ENCODE results near the gene ACVR1. TPM values are rescaled to one million over a fixed set of nuclear protein-coding genes. Genes with fewer than 3 reads are reported as not detected.

Gene ACVR1
- total and polyA plus RNA-seq, 2 experiments from 2014 or later, result 8.9 to 21.5 TPM

DNA sequence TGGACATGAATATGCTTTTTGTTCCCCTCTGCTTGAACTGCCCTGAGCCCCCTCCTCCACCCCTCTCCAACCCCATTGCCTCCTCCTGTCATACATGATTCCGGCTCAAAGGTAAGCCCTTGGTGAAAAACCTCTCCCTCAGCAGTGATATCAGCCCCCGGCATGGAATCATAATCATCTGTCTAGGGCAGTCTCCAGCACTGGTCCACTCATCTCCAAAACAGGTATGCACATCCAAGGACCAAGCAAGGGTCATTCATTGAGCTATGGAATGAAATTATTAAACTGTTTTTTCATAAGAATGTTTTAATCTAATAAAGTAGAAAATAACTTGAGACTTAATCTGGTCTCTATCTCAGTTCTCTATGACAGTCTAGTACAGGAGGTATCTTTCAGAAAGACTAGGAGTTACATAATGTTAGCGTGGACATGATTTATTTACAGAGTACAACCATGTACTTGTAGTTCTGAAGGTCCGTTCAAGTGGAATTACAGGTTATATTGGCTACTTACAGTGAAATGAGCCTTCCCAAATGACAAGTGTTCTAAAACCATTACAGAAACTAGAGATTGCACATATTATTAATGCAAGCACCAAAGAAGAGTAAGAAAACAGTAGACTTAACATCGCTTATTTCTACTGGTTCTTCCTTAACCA is 75.2 kb downstream of the ACVR1 start:
- H3K27me3 ChIP-seq (ENCODE audit: insufficient read depth), result no peaks in the 10 kb centered on the region
- Mint-ChIP-seq H3K9me3 (no peaks in the 10 kb centered on the region), H3K4me3 (no peak overlapping the region), H3K27ac (no peak overlapping the region), H3K27me3 (ENCODE audit: insufficient read depth, low read depth, poor library complexity) (no peaks in the 10 kb centered on the region), H3K36me3 (ENCODE audit: low read depth) (no peaks in the 10 kb centered on the region), H3K4me1 (0 out of 3 replicates have a peak, but pooled peaks cover 2% of the 10 kb centered on the region)
- DNase-seq (ENCODE audit: low spot score) (no peak), ATAC-seq (no peak)
- H3K27ac ChIP-seq (ENCODE audit: low read depth), result no peak overlapping the region
- no peaks in the 10 kb centered on the region for H3K36me3 ChIP-seq (ENCODE audit: insufficient read depth)
- H2AFZ ChIP-seq, result no peak overlapping the region
- H3K4me1 ChIP-seq (ENCODE audit: insufficient read depth), result no peaks in the 10 kb centered on the region
- no peaks in the 10 kb centered on the region for H3F3A ChIP-seq (replicated peaks; ENCODE audit: low read depth)
- 0 out of 2 replicates have a peak, but pooled peaks cover 3% of the 10 kb centered on the region for H3K79me2 ChIP-seq (replicated peaks; ENCODE audit: insufficient read depth)
- no peak overlapping the region for H3K4me2 ChIP-seq
- H3K4me3 ChIP-seq, result no peak overlapping the region
- no peak for TF ChIP-seq NANOG (IDR thresholded peaks at IDR 0.05; ENCODE audit: borderline replicate concordance)
- TF ChIP-seq EZH2 (IDR thresholded peaks at IDR 0.05; ENCODE audit: low read depth, unreplicated experiment), result no peak
- no peak for TF ChIP-seq JUNB (IDR thresholded peaks at IDR 0.05; ENCODE audit: unreplicated experiment)
- TF ChIP-seq ZNF331 (CRISPR knock-in tag; IDR thresholded peaks at IDR 0.05; ENCODE audit: low read depth), result no peak
- no peak for TF ChIP-seq POLR2AphosphoS5 (IDR thresholded peaks at IDR 0.05; ENCODE audit: low read depth)
- TF ChIP-seq, protein P1, sequence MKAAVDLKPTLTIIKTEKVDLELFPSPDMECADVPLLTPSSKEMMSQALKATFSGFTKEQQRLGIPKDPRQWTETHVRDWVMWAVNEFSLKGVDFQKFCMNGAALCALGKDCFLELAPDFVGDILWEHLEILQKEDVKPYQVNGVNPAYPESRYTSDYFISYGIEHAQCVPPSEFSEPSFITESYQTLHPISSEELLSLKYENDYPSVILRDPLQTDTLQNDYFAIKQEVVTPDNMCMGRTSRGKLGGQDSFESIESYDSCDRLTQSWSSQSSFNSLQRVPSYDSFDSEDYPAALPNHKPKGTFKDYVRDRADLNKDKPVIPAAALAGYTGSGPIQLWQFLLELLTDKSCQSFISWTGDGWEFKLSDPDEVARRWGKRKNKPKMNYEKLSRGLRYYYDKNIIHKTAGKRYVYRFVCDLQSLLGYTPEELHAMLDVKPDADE (IDR thresholded peaks at IDR 0.05), result no peak
- TF ChIP-seq STAT1 (IDR thresholded peaks at IDR 0.05; ENCODE audit: unreplicated experiment), result no peak
- no peak for TF ChIP-seq CTCF (conservative IDR thresholded peaks at IDR 0.05; ENCODE audit: low read depth in 2 of 2)
- TF ChIP-seq ZNF462 (CRISPR knock-in tag; IDR thresholded peaks at IDR 0.05), result no peak
- TF ChIP-seq EZH2phosphoT487 (IDR thresholded peaks at IDR 0.05; ENCODE audit: unreplicated experiment), result no peak
- no peak for TF ChIP-seq REST (IDR thresholded peaks at IDR 0.05; ENCODE audit: unreplicated experiment)
- no peak for TF ChIP-seq CREB1 (CRISPR knock-in tag; IDR thresholded peaks at IDR 0.05; ENCODE audit: low read depth)
- H4K20me1 ChIP-seq (replicated peaks; ENCODE audit: insufficient read depth), result no peaks in the 10 kb centered on the region
- H3K9me2 ChIP-seq (ENCODE audit: insufficient read depth), result no peaks in the 10 kb centered on the region

Data from GM23338 (cell line).